ENCODE data around the gene LHB.
A peak's percentile ranks its signal among the peaks of the same experiment; 100 is the strongest.

Gene LHB

DNA sequence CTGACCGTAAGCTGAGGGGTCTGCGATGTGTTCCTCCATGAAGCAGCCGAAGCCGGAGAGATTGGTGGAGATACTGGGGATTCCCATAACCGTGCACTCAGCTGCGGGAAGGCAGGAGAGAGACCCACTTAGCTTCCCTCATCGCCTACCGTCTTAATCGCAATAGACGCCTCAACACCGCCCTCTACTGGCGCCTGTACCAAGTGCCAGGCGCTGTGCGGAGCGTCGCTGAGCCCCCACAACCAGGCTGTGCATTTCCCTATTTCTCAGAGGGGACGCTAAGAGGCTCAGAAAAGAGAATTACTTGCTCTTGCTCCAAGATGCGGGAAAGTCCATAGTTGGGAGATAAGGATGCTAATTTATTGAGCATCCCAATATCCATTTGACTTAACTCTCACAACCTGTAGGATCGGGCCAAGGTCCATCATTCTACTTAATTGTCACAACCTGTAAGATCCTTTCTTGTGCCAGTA is 45.9 kb downstream of the LHB start:
- DNase-seq = peak; percentile 70 to 85

DNA sequence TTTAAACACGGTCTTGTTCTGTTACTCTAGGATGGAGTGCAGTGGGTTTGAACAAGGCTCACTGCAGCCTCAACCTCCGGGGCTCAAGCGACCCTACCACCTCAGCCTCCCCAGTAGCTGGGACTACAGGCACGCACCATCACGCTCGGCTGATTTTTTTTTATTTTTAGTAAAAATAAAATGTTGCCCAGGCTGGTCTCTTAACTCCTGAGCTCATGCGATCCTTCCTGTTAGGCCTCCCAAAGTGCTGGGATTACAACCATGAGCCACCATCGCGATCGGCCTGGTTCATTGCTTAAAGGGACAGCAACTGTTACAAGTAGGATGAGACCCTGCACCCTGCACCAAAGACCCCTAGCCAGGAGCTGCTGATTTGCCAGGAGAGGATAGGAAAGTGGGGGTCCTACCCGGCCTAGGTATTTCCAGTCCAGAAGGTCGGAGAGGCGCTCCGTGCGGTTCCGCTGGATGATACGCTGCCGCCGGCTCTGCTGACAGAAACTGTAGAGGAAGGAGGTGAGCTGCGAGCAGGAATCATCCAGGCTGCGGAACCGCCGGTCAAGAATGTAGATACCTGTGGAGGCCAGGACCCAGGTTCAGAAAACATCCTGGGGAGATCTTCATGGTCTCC is 46.6 kb downstream of the LHB start:
- DNase-seq = no peak

DNA sequence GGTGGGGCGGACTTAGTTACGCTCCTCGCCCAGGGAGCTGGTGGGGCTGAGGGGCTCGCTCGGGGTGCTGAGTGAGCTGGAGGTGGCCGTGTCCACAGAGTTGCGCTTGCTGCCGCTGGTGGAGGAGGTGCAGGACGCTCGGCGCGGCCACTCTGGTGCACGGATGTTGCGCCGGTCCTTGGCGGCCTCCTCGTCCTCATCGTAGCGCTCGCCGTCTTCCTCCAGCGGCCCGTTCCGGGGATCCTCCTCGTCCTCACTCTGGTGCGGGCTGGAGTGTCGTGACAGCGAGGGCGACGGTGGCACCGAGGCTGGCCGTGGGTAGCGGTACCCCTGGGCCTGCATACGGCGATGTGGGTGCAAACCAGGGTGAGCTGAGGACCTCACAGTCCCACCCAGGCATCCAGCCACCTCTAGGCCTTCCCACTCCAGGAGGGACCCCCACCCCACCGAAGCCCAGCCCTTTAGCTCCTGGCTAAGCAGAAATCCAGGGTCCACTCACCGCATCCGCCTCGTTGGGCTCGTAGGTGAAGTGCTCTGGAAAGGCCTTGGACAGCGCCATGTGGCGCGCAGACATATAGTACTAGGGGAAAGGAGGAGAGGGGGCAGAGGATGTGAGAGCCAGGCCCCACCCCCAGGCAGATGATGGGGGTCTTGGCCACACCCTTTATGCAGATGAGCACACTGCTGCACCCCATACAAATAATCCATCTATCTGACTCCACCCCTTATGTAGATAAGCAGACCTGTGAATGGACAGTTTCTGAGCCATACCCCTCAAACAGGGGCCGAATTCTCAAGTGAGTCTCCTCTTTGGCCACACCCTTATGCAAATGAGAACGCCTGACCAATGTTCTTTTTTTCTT is 47.4 kb downstream of the LHB start:
- DNase-seq = no peak

DNA sequence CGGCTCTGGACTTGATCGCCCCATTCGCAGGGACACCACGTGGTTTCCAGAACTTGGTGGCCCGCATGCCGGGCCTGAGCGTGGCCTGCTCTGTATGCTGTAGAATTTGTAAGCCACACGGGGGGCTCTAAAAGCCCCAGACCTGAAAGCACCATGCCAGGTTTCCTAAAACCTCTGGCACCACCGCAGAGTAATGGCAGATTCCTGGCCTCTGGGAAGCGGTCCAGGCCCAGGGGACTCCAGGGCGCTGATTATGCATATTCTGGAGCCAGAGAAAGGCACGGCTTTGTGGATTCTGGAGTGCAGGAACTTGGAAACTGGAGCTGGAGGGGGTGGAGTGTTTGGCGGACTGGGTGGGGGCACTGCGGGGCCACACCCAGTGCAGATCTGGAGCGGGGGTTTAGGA is 48.1 kb downstream of the LHB start:
- no peak for DNase-seq

DNA sequence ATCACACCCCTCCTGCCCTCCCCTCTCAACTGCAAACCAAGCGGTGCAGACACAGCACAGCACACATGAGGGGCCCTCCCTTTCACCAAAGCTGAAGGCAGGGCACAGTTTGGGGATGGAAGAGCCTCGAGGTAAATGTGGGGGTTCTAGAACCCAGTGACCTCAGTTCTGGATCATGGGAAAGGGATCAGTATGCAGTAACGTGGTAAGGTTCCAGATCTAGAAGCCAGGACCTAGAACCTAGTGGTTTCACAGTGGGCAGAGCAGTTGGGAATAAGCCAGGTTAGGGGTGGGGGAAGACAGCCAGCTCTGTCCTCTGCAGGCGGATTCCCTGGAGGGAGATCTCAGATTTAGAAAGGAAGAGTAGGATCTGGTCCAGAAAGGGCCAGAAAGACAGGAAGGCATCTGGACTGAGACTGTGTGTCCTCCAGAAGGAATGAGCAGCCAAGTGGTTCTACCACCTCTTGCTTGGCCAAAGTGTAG is 48.7 kb downstream of the LHB start:
- DNase-seq = no peak

DNA sequence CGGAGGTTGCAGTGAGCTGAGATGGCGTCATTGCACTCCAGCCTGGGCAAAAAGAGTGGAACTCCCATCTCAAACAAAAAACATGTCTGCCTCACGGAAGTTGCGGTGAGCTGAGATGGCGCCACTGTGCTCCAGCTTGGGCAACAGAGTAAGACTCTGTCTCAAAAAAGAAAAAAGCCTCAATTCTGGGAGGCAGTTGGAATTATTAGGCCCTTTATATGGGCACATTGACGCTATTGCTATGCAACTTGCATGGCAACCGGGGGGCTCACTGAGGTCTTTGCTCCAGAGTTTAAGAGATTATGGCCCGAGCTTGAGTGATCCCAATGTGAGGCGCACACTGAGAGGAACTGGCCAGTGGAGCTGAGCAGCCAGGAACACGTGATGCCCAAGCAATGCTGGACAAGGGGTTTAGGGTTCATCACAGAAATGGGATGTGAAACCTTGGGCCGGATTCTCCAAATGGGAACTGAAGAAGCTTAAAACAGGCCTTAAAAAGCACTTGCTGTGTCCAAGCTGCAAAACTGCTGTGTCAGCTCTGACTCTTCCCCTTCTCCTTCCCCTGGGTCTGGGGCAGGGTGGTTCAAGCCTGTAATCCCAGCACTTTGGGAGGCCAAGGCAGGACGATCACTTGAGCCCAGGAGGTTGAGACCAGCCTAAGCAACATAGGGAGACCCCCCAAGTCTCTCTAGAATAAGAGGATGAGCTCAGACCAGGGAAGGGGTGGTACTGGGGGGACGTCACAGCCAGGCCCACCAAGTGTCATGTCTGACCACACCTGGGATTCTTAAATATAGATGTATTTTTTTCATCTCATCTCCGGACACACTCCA is 49.3 kb downstream of the LHB start:
- DNase-seq = no peak

DNA sequence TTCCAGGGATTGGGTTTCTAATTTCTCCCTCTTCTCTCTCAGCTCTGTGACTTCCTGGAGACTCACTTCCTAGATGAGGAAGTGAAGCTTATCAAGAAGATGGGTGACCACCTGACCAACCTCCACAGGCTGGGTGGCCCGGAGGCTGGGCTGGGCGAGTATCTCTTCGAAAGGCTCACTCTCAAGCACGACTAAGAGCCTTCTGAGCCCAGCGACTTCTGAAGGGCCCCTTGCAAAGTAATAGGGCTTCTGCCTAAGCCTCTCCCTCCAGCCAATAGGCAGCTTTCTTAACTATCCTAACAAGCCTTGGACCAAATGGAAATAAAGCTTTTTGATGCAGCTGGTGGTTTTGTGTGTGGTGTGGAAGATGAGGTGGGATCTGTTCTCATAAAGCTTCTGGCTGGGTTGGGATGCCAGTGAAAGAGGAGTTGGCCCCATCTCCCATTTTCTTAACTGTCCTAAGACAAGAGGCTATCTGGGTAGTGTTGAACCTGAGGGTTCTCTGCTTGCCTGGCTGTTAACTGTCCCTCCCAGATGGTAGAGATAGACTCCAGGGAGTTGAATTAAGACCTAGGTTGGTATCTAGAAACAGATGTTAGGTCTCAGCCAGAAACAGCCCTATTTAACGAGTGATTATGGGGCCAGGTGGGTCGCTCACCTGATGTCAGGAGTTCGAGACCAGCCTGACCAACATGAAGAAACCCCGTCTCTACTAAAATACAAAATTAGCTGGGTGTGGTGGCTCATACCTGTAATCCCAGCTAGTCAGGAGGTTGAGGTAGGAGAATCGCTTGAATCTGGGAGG is 50.1 kb downstream of the LHB start:
- no peak for DNase-seq
